WERI-Rb-1 (cell line): ENCODE results near the gene VPS37C.
A peak's percentile ranks its signal among the peaks of the same experiment; 100 is the strongest.
"Not testable (repeated sequence)": the region's sequence is repeated elsewhere in the genome, so short reads cannot be mapped to it uniquely, and the experiment has no call there.

ENCODE experiments used
- DNase-seq: peaks from one replicate; pipeline ENCODE4 v3.0.0-alpha.2; 2020
- H3K27ac ChIP-seq: fragments of 250-450 bp; sonication (Bioruptor Pico); 2 replicates; pipeline ENCODE4 v1.5.1; 2020; ENCODE audit warnings: mild to moderate bottlenecking, moderate library complexity
- H3K27me3 ChIP-seq: fragments of 250-450 bp; sonication (Bioruptor Pico); 2 replicates; pipeline ENCODE4 v1.5.1; 2021; ENCODE audit warnings: mild to moderate bottlenecking, low read depth, moderate library complexity; ENCODE audit not compliant: insufficient read depth, severe bottlenecking
- H3K36me3 ChIP-seq: fragments of 250-450 bp; sonication (Bioruptor Pico); 2 replicates; pipeline ENCODE4 v1.5.1; 2020; ENCODE audit warnings: mild to moderate bottlenecking, moderate library complexity
- H3K4me3 ChIP-seq: 2 replicates; pipeline ENCODE4 v1.5.1; 2011; ENCODE audit warnings: low read depth, mild to moderate bottlenecking, control low read depth, low read length
- H3K9me3 ChIP-seq: fragments of 250-450 bp; sonication (Bioruptor Pico); 2 replicates; pipeline ENCODE4 v1.5.1; 2021; ENCODE audit warnings: mild to moderate bottlenecking, moderate library complexity; ENCODE audit not compliant: severe bottlenecking
- TF ChIP-seq, protein P1 (sequence below): IDR thresholded peaks from 2 replicates; pipeline ENCODE4 v1.5.1; 2011; ENCODE audit warnings: low read depth, mild to moderate bottlenecking, control low read depth, inconsistent platforms, low read length

VPS37C gene

DNA sequence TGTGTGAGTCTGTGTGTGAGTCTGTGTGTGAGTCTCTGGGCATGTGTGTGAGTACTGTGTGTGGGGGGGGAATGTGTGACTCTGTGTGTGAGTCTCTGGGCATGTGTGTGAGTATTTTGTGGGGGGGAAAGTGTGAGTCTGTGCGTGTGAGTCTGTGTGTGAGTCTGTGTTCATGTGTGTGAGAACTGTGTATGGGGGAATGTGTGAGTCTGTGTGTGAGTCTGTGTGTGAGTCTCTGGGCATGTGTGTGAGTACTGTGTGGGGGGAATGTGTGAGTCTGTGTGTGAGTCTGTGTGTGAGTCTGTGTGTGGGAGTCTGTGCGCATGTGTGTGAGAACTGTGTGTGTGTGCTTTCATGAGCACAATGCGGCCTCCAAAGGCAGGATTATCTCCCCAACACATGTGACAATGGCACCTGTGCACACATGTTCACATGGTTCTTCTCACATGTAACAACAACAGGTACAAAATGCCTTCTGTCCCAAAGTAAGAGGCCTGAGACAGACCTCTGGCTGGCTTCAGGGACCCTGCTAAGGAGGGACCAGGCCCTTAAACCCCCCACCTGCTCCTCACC lies 57.3 kb downstream of the VPS37C start:
- no peaks in the 10 kb centered on the region for H3K27me3 ChIP-seq
- TF ChIP-seq, protein P1, sequence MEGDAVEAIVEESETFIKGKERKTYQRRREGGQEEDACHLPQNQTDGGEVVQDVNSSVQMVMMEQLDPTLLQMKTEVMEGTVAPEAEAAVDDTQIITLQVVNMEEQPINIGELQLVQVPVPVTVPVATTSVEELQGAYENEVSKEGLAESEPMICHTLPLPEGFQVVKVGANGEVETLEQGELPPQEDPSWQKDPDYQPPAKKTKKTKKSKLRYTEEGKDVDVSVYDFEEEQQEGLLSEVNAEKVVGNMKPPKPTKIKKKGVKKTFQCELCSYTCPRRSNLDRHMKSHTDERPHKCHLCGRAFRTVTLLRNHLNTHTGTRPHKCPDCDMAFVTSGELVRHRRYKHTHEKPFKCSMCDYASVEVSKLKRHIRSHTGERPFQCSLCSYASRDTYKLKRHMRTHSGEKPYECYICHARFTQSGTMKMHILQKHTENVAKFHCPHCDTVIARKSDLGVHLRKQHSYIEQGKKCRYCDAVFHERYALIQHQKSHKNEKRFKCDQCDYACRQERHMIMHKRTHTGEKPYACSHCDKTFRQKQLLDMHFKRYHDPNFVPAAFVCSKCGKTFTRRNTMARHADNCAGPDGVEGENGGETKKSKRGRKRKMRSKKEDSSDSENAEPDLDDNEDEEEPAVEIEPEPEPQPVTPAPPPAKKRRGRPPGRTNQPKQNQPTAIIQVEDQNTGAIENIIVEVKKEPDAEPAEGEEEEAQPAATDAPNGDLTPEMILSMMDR, result no peak
- no peaks in the 10 kb centered on the region for H3K9me3 ChIP-seq
- no peak overlapping the region for H3K27ac ChIP-seq
- H3K4me3 ChIP-seq, result no peak overlapping the region
- H3K36me3 ChIP-seq, result no peaks in the 10 kb centered on the region
- no peak for DNase-seq

DNA sequence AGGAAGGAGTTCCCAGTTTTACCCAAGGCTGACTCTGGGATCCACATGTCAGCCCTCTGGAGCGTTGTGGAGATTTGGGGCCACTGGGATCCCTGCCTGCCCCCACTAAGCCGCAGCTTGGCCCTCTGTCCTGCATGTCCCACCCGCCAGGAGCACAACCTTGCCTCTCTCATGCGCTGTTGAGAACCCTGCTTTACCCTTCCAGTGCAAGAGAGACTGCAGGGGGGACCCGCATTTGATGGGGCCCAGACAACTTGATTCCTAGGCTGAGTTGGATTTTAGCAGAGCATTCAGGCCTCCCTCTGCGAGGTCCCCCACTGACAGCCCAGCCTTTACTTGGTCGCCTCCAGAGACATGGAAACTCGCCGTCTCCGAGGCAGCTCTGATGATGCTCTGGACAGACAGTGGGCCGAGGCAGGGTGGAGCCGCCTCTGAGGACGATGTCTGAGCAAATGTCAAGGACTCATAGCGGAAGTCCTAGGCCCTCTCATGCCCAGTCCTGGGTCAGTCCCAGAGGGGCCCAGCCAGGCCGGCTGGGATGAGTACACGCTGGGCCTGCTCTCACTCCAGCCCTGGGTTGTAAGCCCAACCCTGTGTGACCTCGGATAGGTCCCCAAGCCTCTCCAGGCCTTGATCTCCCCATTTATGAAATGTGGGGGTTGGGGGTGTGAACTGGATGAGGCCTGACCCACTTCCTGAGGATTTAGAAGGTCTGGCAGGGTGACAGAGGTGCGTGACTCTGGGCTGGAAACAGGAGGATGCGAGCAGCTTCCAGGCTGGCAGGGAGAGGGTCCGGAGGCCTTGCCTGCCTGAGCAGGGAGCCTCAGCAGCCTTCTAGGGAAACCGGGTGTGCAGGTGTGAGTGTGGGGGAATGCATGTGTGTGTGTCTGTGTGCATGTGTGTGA lies 58.3 kb downstream of the VPS37C start:
- Histone ChIP-seq H3K36me3 (no peaks in the 10 kb centered on the region), H3K4me3 (no peak overlapping the region), H3K27ac (no peak overlapping the region), H3K27me3 (no peaks in the 10 kb centered on the region), H3K9me3 (no peaks in the 10 kb centered on the region)
- peak; percentile 41 for DNase-seq
- TF ChIP-seq, protein P1, result no peak

DNA sequence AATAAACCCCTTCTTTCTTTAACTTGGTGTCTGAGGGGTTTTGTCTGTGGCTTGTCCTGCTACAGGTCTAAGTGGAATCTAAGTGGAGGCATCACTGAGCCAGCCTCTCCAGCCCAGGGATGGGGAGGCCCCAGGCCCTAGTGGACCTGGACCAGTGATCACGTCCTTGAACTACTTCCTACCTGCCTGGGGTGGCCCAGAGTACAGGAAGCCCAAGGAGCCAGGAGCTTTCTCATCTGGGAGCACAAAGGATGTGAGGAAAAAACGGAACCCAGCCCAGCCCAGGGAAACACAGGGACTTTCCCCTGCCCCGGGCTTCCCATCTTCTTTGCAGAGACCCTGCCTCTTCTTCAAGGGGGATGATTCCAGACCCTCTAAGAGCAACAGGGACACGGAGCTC lies 62.4 kb downstream of the VPS37C start:
- no peaks in the 10 kb centered on the region for H3K27me3 ChIP-seq
- TF ChIP-seq, protein P1, result no peak
- peaks cover 10% of the 10 kb centered on the region for H3K9me3 ChIP-seq
- no peak for DNase-seq
- H3K36me3 ChIP-seq, result no peaks in the 10 kb centered on the region
- H3K4me3 ChIP-seq, result no peak overlapping the region
- no peak overlapping the region for H3K27ac ChIP-seq

DNA sequence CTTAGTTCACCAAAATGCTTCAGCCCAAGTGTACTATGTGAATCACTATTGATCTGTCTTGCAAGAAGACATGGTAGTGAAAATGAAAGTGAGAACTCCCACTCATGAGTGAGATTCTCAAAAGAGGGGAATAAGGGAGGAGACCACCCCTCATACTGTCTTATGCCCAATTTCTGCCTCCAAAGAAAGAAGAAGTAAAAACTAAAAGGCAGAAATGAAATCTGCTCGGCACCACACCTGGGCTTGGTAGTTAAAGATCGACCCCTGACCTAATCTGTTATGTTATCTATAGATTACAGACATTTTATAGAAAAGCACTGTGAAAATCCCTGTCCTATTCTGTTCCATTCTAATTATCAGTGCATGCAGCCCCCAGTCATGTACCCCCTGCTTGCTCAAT lies 63.0 kb downstream of the VPS37C start:
- H3K36me3 ChIP-seq, H3K27me3 ChIP-seq, H3K4me3 ChIP-seq, DNase-seq, H3K27ac ChIP-seq, H3K9me3 ChIP-seq: not testable (repeated sequence)

DNA sequence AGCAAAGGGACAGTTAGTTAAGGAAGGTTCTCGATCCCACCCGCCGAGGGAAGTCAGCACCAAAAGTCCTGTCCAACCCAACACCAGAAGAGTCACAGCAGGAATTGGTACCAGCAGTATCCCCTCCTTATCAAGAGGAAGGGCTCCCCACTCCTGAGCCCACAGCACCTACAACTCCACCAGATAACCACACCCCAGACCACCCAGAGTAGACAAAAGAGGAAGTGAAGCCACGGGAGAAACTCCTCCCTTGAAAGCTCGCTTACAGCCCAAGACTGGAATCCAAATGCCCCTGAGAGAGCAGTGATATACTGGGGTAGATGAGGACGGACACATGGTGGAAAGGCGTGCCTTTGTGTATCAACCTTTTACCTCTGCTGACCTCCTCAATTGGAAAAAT lies 66.2 kb downstream of the VPS37C start:
- H3K27me3 ChIP-seq, result no peaks in the 10 kb centered on the region
- H3K9me3 ChIP-seq, result peaks cover 10% of the 10 kb centered on the region
- H3K4me3 ChIP-seq, result no peak overlapping the region
- no peak overlapping the region for H3K27ac ChIP-seq
- no peaks in the 10 kb centered on the region for H3K36me3 ChIP-seq
- TF ChIP-seq, protein P1, result no peak
- DNase-seq, result no peak

DNA sequence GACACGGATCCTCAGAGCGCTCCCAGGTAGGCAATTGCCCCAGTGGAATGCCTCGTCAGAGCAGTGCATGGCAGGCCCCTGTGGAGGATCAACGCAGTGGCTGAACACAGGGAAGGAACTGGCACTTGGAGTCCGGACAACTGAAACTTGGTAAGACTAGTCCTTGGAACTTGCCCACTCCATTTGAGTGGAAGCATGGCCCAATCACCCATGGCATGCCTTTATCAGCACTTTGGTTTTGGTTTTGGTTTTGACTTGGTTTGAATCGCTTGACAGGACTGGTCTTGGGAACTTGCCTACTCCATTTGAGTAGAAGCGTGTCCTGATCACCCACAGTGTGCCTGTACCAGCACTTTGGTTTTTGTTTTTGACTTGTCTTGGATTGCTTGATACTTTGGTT lies 67.1 kb downstream of the VPS37C start:
- not testable (repeated sequence) for H3K9me3 ChIP-seq, H3K36me3 ChIP-seq, H3K4me3 ChIP-seq, H3K27ac ChIP-seq, DNase-seq, H3K27me3 ChIP-seq
